Measurements from ENCODE around the gene CABLES2.

CABLES2 gene

GRCh38 chr20:62358171-62359042 is 48.7 kb downstream of the CABLES2 start:
- FAIRE-seq (no peak), DNase-seq (ENCODE audit: insufficient read length) (no peak)
- TF ChIP-seq POLR2AphosphoS5 (IDR thresholded peaks at IDR 0.05; ENCODE audit: low read depth, low read length) = no peak
- TF ChIP-seq TAF1 (IDR thresholded peaks at IDR 0.05; ENCODE audit: borderline replicate concordance, low read depth, low read length) = no peak

DNA sequence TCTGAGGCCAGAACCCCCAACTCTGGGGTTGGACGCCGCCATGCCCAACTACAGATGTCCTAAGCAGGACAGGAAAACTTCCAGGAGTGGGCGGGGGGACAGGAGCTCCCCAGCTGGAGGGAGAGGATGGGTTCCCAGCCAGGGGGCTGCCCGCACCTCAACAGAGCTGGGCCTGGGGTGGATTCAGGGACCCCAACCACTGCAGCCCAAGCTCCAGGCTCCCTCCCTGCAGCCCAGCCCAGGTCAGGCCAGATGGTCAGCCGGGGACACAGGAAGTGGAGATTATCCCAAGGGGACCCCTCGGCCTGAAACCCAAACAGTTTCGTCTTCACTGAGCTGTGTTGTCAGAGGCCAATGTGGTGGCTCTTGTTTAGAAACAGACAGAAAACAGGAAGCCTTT is 49.4 kb downstream of the CABLES2 start:
- no peak for DNase-seq (ENCODE audit: insufficient read length)
- no peak for FAIRE-seq
- no peak for TF ChIP-seq POLR2A (IDR thresholded peaks at IDR 0.05; ENCODE audit: low read depth, low read length)
- TF ChIP-seq POLR2AphosphoS5 (IDR thresholded peaks at IDR 0.05; ENCODE audit: low read depth, low read length) = no peak
- no peak for TF ChIP-seq TAF1 (IDR thresholded peaks at IDR 0.05; ENCODE audit: borderline replicate concordance, low read depth, low read length)

GRCh38 chr20:62357187-62357667 is 49.9 kb downstream of the CABLES2 start:
- DNase-seq (ENCODE audit: insufficient read length) (no peak), FAIRE-seq (no peak)
- TF ChIP-seq POLR2A (IDR thresholded peaks at IDR 0.05; ENCODE audit: low read depth, low read length) = no peak
- no peak for TF ChIP-seq POLR2AphosphoS5 (IDR thresholded peaks at IDR 0.05; ENCODE audit: low read depth, low read length)
- TF ChIP-seq TAF1 (IDR thresholded peaks at IDR 0.05; ENCODE audit: borderline replicate concordance, low read depth, low read length) = no peak

GRCh38 chr20:62356589-62357186 is 50.4 kb downstream of the CABLES2 start:
- DNase-seq (ENCODE audit: insufficient read length) (no peak), FAIRE-seq (no peak)

GRCh38 chr20:62355878-62356588 is 51.1 kb downstream of the CABLES2 start:
- FAIRE-seq (no peak), DNase-seq (ENCODE audit: insufficient read length) (no peak)
- no peak for TF ChIP-seq TAF1 (IDR thresholded peaks at IDR 0.05; ENCODE audit: borderline replicate concordance, low read depth, low read length)
- TF ChIP-seq POLR2AphosphoS5 (IDR thresholded peaks at IDR 0.05; ENCODE audit: low read depth, low read length) = no peak
- no peak for TF ChIP-seq POLR2A (IDR thresholded peaks at IDR 0.05; ENCODE audit: low read depth, low read length)

More at GRCh38 chr20:62356589-62357186, 50.4 kb downstream of the CABLES2 start:
- TF ChIP-seq POLR2A (IDR thresholded peaks at IDR 0.05; ENCODE audit: low read depth, low read length) (no peak), POLR2AphosphoS5 (IDR thresholded peaks at IDR 0.05; ENCODE audit: low read depth, low read length) (no peak), TAF1 (IDR thresholded peaks at IDR 0.05; ENCODE audit: borderline replicate concordance, low read depth, low read length) (no peak)

DNA sequence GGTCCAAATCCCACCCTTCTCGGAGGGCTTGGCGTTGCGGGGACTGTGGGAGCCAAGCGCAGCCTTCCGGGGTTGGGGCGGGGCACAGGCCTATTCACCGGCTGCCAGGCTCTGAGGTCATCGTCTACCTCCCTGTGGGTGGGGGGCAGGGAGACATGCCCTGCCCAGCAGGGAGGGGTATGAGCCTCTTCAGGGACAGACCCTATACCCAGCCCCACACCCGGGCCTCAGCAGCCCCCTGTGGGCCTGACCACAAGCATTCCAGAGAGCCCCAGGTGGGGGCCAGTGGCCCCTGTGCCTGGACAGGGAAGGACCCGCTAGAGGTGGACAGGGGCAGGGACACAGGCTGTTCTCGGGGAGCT is 51.6 kb downstream of the CABLES2 start:
- no peak for FAIRE-seq
- no peak for TF ChIP-seq TAF1 (IDR thresholded peaks at IDR 0.05; ENCODE audit: borderline replicate concordance, low read depth, low read length)
- TF ChIP-seq POLR2A (IDR thresholded peaks at IDR 0.05; ENCODE audit: low read depth, low read length) = no peak
- TF ChIP-seq POLR2AphosphoS5 (IDR thresholded peaks at IDR 0.05; ENCODE audit: low read depth, low read length) = no peak

DNA sequence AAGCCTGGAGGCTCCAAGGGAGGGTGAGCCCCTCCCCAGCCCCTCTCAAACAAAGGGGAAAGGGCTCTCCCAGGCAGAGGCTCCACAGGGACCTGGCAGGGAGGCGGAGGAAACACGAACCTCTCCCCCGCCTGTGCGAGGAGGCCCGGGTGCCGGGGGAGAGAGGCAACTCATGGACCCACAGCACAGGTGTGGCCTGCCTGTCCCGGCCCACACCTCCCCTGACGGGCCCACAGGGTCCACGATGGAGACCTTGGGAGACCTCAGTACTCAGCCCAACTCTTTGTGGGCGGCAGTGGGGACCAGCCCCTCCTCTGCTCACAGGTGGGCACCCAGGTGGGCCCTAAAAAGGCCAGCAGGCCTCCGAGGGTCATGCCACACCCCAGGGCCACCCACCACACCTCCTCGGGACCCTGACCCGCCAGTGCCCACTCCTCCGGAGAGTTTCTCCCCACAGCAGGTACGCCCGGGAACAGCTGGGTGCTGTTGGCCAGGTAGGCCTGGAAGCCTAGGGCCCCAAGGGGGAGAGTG is 52.2 kb downstream of the CABLES2 start:
- no peak for DNase-seq (ENCODE audit: insufficient read length)
- no peak for TF ChIP-seq TAF1 (IDR thresholded peaks at IDR 0.05; ENCODE audit: borderline replicate concordance, low read depth, low read length)
- no peak for TF ChIP-seq POLR2A (IDR thresholded peaks at IDR 0.05; ENCODE audit: low read depth, low read length)
- no peak for TF ChIP-seq POLR2AphosphoS5 (IDR thresholded peaks at IDR 0.05; ENCODE audit: low read depth, low read length)
- FAIRE-seq = no peak

More for the DNA sequence above, 51.6 kb downstream of the CABLES2 start:
- no peak for DNase-seq (ENCODE audit: insufficient read length)

GRCh38 chr20:62354031-62354808 is 52.9 kb downstream of the CABLES2 start:
- DNase-seq (ENCODE audit: insufficient read length) (no peak), FAIRE-seq (no peak)
- TF ChIP-seq POLR2A (IDR thresholded peaks at IDR 0.05; ENCODE audit: low read depth, low read length) (no peak), POLR2AphosphoS5 (IDR thresholded peaks at IDR 0.05; ENCODE audit: low read depth, low read length) (no peak), TAF1 (IDR thresholded peaks at IDR 0.05; ENCODE audit: borderline replicate concordance, low read depth, low read length) (no peak)

DNA sequence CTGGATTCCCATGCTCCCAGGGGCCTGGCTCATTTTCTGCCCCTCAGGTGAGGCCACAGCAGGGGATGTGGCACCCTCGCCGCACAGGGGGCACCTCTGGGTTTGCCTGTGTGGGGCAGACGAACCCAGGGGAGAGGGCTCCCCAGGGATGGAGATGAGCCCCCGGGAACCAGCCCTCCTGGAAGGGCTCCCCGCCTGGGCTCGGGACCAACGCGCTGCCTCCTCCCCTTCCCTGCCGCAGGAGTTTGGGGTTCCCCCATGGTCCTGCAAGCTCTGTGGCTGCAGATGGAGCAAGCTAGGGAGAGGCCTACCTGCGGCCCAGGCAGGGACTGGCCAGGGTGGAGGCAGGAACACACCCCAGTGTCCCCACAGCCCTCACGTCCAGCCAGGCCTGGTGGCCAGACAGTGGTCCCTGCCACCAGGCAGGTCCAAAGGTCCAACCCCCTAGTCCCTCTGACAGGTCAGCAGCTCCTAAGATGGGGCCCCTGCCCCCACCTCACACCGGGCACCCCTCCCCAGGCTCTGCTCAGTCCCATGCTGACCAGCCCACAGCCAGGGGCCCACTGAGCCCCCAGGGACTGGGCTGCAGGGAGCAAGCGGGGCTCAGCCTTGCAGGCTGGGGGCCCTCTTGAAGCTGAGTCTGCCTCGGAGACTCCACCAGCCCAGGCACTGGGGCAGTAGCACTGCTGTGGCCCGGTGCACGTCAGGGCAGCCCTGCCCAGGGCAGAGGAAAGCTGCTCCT is 53.6 kb downstream of the CABLES2 start:
- FAIRE-seq (no peak), DNase-seq (ENCODE audit: insufficient read length) (no peak)
- TF ChIP-seq POLR2A (IDR thresholded peaks at IDR 0.05; ENCODE audit: low read depth, low read length) (no peak), POLR2AphosphoS5 (IDR thresholded peaks at IDR 0.05; ENCODE audit: low read depth, low read length) (no peak), TAF1 (IDR thresholded peaks at IDR 0.05; ENCODE audit: borderline replicate concordance, low read depth, low read length) (no peak)

Data from GM12892 (cell line).